ENCODE data around the gene TEKT2.

TEKT2 gene, protein sequence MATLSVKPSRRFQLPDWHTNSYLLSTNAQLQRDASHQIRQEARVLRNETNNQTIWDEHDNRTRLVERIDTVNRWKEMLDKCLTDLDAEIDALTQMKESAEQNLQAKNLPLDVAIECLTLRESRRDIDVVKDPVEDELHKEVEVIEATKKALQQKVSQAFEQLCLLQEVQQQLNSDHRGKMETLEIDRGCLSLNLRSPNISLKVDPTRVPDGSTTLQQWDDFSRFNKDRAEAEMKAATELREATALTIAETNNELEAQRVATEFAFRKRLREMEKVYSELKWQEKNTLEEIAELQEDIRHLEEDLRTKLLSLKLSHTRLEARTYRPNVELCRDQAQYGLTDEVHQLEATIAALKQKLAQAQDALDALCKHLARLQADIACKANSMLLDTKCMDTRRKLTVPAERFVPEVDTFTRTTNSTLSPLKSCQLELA

DNA sequence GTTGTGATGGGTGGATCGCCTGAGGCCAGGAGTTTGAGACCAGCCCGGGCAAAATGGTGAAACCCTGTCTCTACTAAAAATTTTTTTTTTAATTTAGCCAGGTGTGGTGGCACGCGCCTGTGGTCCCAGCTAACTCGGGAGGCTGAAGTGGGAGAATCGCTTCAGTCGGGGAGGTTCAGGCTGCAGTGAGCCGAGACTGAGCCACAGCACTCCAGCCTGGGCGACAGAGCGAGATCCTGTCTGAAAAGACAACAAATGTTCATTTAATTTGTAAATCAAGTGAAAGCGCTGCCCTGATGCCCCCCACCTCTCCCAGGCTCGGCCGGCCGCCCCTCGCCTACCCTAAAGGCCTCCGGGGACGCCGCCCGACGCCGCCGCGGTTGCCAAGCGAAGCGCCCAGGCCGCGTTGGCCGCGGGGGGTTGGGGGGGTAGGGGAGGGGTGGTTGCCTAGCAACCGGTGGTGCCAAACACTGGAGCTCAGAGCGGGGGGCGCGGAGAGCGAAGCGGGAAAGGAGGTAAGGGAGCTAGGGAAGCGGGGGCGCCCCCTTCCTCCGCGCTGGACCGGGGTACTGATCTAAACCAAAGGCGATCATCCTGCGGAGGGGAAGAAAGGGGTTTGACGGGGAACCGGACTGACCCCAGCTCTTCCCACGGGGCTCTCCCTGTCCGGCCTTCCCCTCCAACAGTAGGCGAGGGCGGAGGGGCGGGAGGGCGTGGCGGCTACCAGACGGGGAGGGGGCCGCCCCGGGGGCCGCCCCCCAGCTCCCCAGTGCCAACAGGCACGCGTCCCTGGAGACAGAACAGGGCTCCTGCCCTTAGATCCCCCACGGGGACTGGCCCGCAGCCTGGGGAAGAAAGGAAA is at the start of gene TEKT2:
TSS of gene TEKT2 (plus strand) at position 460 of the 862 bp plus-strand sequence. CDS start 828 bp downstream, outside the sequence.
- no peak for DNase-seq (ENCODE audit: low spot score)

DNA sequence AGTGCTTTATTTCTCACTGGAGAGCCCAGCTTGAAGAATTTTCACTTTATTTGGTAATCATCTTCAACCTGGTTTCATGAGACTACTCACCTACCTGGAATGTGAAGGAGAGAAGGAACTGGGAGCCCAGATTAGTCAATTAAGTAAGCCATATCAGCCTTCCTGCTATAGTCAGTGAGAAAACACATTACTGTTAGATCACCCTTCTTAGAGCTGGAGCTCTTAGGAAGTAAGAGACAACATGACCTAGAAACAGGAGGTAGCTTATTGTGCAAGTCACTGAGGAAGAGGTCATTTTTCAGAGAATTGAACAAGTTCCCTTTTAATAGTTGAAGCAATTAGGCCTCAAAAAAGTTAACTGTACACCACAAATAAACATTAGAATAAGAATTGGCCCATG is 49.2 kb upstream of the TEKT2 start:
- peak; percentile 8 for DNase-seq (ENCODE audit: low spot score)

DNA sequence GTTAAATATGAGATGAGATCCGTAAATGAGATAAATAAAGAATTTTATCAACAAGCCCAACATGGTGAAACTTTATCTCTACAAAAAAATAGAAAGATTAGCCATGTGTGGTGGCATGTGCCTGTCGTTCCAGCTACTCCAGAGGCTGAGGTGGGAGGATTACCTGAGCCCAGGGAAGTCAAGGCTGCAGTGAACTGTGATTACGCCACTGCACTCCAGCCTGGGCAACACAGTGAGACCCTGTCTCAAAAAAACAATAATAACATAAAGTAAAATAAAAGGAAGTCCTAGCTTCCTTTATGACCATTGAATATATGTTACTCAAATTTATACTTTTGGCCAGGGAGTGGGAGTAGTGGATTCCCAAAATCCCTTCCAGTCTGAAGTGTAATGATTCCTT is 48.7 kb upstream of the TEKT2 start:
- DNase-seq (ENCODE audit: low spot score), result no peak

DNA sequence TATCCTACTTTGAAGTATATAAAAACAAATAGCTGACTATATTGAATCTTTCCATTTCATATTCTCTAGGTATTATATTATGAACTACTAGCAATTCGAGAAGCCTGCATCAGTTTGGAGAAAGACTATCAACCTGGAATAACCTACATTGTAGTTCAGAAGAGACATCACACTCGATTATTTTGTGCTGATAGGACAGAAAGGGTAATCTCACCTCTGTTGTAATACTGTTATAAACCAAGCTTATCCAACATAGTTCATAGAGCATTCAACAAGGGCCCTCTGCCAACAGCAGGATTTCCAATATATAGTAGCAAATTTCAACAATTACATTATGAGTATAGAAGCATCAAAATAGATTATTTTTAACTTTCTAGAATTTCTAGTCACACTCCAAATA is 43.7 kb upstream of the TEKT2 start:
- DNase-seq (ENCODE audit: low spot score), result no peak

DNA sequence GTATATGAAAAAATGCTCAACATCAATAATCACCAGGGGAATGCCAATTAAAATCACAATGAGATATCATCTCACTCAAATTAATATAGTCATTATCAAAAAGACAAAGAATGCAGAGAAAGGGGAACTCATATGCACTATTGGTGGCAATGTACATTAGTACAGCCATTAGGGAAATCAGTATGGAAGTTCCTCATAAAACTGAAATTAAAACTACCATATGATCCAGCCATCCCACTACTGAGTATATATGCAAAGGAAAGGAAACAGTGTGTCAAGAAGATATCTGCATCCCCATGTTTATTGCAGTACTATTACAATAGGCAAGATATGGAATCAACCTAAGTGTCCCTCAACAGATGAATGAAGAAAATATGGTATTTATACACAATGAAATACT is 32.1 kb upstream of the TEKT2 start:
- no peak for DNase-seq (ENCODE audit: low spot score)

DNA sequence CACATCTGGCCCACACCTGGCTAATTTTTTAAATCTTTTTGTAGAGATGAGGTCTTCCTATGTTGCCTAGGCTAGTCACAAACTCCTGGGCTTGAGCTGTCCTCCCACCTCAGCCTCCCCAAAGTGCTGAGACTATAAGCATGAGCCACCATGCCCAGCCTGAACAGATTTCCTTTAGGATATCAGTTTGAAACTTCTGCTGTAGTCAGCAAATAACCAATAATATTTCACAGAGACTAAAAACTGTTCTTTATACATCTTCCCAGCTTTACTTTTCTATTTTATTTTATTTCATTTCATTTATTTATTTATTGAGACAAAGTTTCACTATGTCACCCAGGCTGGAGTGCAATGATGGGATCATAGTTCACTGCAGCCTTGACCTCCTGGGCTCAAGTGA is 29.9 kb upstream of the TEKT2 start:
- DNase-seq (ENCODE audit: low spot score), result no peak

DNA sequence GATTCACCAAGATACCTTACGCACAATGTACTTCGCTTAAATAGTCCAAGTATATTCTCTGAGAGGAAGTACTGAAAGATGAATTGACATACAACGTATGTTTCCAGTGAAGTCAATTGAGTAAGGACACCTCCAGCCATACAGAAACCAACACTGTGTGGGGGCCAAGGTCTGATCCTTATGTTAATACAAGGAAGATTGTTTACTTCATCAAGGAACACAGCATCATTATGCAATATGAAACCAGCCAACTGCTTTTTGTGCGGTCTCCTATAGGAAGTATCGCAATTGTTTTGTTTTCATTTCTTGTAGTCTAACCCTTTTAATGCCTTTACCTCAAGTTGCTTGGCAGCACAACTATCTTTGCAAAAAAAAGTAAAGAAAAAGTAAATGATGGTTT is 28.2 kb upstream of the TEKT2 start:
- DNase-seq (ENCODE audit: low spot score), result no peak

DNA sequence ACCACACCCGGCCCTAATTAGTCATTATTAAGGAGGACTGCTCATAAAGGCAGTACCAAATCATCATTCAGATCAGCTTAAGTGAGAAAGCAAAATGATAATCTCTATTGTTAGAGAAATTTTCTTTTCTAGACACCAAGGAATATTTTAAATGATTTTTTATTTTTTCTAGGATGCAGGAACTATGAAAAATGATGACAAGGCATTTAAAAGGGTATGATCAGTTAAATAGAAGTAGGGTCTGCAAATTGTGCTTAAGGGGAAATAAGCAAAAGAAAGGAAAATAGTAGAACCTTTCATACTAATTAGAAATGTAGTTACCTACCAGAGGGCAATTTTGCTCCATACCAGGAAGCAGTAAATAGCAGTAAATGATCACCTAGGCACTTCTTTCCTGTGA is 21.6 kb upstream of the TEKT2 start:
- DNase-seq (ENCODE audit: low spot score), result no peak

DNA sequence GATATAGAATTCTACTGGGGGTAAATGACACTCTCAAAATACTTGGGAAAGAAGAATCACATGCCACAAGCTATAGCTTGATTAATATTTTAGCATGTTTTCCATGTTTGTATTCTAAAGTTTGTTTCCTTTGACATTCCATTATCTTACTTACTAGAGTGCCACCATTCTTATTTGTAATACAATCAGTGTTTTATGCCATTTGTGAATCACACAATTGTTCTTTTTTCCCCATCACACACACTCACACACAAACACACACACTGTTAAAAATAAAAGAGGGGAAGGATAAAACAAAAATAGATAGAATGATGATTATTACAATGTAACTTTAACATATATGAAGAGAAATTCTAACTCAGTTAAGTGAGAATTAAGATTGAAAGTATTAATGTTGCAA is 16.0 kb upstream of the TEKT2 start:
- DNase-seq (ENCODE audit: low spot score), result no peak

DNA sequence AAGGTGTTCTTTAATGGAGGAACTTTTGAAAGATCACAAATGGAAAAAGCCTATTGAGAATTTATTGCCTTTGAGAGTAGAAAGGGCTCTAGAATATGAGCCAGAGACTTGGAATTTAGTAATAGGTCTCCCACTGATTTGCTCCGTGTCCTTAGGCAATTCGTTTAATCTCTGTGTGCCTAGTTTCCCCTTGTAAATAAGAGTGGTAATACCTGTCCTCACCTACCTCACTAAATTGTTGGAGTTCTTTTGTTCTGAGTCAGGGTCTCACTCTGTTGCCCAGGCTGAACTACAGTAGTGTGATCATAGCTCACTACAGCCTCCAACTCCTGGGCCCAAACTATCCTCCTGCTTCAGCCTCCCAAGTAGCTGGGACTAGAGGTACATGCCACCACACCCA is 15.0 kb upstream of the TEKT2 start:
- DNase-seq (ENCODE audit: low spot score), result no peak

DNA sequence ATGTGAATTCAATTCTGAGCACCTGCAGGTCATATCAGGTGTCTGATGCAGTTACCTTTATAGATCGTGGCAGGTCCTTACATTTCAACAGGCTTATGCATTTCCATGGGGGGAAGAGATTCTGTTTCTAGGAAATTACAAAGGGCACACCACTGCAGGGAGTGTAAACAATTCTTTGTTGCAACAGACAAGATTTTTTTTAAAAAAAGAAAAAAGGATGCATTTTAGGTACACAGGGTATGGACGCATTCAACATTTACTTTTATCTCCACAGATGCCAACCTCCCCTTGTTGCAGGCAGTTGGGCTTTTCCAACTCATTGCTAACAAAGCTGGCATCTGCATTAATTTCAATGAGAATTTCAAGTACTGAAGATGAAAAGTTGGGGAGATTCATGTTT is 13.5 kb upstream of the TEKT2 start:
- no peak for DNase-seq (ENCODE audit: low spot score)

DNA sequence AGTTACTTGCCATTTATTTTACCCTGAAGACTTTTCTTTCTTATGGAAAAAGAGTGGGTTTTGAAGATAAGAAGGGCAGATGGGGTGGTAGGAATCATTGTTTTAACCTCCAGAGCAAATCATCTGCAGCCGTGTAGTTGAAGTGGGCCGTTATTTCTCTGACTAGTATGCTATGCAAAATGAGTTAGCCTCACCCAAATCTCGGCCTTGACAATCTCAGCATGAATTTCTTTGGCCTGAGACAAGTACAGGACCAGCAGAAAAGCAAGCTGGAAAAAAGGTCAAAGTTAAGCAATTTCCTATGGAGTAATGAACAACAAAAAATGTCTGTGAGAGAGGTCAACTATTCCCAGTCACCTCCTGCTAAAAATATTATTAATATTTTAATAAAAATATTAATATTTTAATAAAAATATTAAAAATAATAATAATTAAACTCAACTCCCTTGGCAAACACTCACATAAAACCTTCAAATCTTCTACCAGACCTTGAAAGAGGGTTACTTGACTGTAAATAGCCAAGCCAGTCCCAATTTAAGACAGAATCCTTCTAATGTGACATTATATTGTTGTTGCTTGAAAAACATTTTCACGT is 6.8 kb upstream of the TEKT2 start:
- DNase-seq (ENCODE audit: low spot score), result no peak

DNA sequence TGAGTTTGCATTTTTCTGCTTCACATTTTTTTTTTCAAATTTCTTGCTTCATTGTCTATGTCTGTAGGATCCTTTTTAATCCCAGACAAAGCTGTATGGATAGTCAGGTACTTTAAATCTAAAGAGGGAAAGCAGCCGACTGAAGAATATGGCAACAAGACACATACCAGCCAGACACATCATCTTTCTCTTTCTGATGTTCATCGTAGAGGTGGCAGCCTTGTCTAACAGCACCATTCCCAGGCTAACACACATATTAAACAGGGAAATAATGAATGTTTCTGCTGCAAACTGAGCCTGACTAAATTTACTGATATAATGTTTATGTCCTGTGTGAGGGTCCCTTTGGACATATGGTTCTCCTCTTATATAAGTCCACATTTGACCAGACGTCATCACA is 3.7 kb upstream of the TEKT2 start:
- DNase-seq (ENCODE audit: low spot score), result no peak

DNA sequence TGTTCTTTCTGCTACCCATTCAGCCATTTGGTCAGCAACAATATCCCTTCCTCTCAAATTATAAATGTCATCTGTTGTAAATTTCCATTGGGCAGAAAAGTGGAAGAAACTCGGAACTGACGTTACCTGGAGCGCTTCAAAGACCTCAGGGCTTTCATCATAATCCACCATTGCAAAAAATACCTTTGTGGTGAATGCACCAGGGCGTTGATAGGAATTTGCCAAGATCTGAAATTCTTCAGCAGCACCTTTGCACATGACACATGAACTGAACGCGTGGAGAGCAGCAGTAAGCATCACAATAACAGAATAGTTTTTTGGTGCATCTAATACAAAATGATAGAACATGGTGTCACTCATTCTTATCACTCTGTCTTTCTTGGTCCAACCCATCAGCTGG is 3.1 kb upstream of the TEKT2 start:
- DNase-seq (ENCODE audit: low spot score), result no peak

DNA sequence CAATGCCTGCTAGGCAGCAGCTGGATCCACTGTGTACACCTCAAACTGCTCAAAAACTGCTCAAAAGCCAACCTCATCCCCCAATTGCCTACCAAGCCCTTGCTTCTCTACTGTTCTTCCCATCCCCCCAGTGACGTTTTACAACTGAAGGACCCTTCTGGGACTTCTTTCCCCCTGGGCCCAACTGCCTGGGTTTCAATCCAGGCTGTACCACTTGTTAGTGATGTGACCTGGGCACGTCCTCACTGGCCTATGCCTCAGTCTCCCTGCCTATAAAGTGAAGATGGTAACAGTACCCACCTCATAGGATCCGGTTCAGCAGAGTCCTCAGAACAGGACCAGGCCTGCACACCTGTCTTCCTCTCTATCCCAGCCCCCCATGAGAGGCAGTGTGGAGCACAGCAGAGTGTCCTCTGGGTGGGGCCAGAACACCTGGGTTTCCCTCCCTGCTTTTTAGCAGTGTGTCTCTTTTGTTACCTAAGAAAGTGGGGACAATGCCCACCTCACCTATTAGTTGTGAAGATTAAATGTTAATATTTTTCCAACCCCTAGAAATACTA is 1.9 kb upstream of the TEKT2 start:
- no peak for DNase-seq (ENCODE audit: low spot score)

DNA sequence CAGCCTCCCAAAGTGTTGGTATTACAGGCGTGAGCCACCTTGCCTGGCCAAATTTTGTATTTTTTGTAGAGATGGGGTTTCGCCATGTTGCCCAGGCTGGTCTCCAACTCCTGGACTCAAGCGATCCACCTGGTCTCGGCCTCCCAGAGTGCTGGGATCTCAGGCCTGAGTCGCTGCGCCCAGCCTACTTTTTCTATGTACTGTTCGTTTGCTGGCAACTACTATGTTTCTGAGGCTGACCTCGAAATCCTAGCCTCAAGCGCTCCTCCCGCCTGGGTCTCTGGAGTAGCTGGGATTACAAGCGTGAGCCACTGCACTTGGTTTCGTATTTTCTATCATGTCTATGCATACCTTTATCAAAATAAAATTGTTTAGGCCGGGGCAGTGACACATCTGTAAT is 675 bp upstream of the TEKT2 start:
- no peak for DNase-seq (ENCODE audit: low spot score)

DNA sequence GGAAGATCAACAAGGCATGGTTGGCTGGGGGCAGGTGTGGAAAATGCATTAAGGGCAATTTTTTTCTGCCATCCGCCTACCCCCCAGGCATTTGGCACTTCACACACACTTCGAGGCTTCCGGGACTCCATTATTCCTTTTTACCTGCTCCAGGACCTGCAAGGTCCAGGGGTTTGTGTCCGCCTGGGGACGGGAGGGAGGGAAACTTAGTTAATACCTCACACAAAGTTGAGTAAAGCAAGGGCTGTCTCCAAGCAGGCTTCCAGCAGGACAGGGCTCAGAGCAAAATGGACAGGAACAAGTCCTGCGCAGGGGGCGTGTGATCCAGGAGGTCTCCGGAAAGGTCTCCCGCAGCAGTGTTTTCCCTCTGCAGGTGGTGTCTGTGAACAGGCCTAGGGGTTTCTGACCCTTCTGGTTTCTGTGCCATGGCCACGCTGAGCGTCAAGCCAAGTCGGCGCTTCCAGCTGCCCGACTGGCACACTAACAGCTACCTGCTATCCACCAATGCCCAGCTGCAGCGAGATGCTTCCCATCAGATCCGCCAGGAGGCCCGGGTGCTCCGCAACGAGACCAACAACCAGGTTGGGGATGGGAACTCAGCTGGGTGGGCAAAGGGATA is 712 bp downstream of the TEKT2 start:
- DNase-seq (ENCODE audit: low spot score), result no peak

DNA sequence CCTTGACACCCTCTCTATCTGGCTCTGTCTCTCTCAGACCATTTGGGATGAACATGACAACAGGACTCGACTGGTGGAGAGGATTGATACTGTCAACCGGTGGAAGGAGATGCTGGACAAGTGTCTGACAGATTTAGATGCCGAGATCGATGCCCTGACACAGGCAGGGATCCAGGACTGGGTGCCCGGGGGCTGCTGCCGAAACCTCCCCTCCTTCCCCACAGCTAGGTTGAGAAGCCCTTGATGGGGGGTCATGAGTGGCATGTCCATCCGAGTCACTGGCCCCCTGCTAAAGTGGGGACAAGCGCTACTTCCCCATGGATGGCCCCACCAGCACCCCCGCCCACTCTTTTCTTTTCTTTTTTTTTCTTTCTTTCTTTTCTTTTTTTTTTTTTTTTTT is 1.2 kb downstream of the TEKT2 start:
- no peak for DNase-seq (ENCODE audit: low spot score)

DNA sequence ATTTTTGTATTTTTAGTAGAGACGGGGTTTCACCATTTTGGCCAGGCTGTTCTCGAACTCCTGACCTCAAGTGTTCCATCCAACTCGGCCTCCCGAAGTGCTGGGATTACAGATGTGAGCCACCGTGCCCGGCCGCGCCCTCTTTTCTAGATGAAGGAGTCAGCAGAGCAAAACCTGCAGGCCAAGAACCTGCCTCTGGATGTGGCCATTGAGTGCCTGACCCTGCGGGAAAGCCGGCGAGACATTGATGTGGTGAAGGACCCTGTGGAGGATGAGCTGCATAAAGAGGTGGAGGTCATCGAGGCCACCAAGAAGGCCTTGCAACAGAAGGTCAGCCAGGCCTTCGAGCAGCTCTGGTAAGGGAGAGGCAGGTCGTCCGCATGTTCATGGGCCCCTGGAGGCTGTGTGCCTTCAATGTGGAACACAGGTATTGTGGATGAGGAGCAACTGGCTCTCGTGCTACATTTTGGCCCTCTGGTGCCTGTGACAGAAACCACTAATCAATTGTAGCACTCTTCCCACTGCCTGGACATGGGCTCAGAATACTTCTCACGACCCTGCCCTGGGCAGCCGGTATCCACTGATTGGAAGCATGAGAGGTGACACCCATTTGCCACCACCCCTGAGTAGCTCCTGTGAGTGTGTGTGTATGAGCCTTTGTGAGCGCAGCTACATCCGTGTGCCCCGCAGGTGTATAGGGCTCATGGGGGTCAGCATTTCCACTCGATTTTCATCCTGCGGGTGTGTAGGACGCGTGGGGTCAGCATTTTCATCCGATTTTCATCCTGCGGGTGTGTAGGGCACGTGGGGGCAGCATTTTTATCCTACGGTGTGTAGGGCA is 2.0 kb downstream of the TEKT2 start:
- DNase-seq (ENCODE audit: low spot score), result no peak

DNA sequence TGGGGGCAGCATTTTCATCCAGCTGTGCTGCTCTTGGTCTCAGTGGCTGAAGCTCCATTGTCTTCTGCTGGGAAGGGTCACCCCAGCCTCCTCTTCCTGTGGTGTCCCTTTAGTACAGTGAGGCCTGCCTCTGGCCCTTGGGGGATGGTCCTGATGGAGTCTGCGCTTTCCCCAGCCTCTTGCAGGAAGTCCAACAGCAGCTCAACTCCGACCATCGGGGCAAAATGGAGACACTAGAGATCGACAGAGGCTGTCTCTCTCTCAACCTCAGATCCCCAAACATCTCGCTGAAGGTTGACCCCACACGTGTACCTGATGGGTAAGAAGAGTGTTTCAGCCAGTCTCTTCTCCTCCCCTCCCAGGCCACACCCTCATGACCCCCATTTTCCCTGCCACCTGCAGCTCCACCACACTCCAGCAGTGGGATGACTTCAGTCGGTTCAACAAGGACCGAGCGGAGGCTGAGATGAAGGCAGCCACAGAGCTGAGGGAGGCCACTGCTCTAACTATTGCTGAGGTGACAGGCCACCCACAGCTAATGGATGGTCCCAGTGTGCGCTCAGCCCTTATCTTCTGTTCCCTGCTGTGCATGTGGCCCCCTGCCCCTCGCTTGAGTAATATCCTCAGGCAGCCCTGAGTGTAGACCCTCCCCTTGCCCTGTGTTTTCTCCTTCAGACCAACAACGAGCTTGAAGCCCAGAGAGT is 2.8 kb downstream of the TEKT2 start:
- DNase-seq (ENCODE audit: low spot score), result no peak
